ENCODE data around the gene PIWIL1.

GRCh38 chr12:130384234-130384633, 46.5 kb downstream of the PIWIL1 start:
- no peak for TF ChIP-seq CTCF (conservative IDR thresholded peaks at IDR 0.05 in 1 of 2, IDR thresholded peaks at IDR 0.05 in 1 of 2; ENCODE audit: low read depth in 1 of 2, low read length in 2 of 2)
- no peak for TF ChIP-seq EZH2 (IDR thresholded peaks at IDR 0.05; ENCODE audit: low read length, missing control alignments)

All from fibroblast of lung (primary cell).